Chondrocyte (in vitro differentiated cells): ENCODE measurements around the gene IFNA1. TPM values are rescaled to one million over a fixed set of nuclear protein-coding genes. Genes with fewer than 3 reads are reported as not detected.

Source experiments
- DNase-seq: peaks from one replicate; pipeline ENCODE4 v3.0.0; 2021; ENCODE audit warnings: mixed read lengths, low spot score
- H3K27ac Mint-ChIP-seq: one replicate; pipeline ENCODE4 v1.8.0; 2021; ENCODE audit warnings: mild to moderate bottlenecking, moderate library complexity, mixed read lengths; ENCODE audit not compliant: unreplicated experiment
- H3K27me3 Mint-ChIP-seq: 2 replicates; pipeline ENCODE4 v1.8.0; 2021; ENCODE audit warnings: low read depth, mixed read lengths
- H3K36me3 Mint-ChIP-seq: 2 replicates; pipeline ENCODE4 v1.8.0; 2021; ENCODE audit warnings: low read depth, mixed read lengths
- H3K4me1 Mint-ChIP-seq: 2 replicates; pipeline ENCODE4 v1.8.0; 2021; ENCODE audit warnings: low read depth, mild to moderate bottlenecking, mixed read lengths
- H3K4me3 Mint-ChIP-seq: one replicate; pipeline ENCODE4 v1.8.0; 2021; ENCODE audit warnings: mild to moderate bottlenecking, moderate library complexity, mixed read lengths; ENCODE audit not compliant: unreplicated experiment
- H3K9me3 Mint-ChIP-seq: 2 replicates; pipeline ENCODE4 v1.8.0; 2021; ENCODE audit warnings: low read depth, mixed read lengths
- total RNA-seq: library from RNA; stranded (reverse); gene quantifications from 3 replicates; pipeline ENCODE4 v1.2.1, GENCODE V29; 2021
- TF ChIP-seq, protein P1 (sequence below): fragments of 200-600 bp; sonication (generic); IDR thresholded peaks from 2 replicates; pipeline ENCODE4 v1.5.0; 2021; ENCODE audit warnings: antibody characterized with exemption, mild to moderate bottlenecking, moderate library complexity

The IFNA1 gene
- total RNA-seq, 1 donor from 2014 or later: not detected

- H3K27me3 Mint-ChIP-seq: peaks cover 42% of the 10 kb centered on the region
- no peaks in the 10 kb centered on the region for H3K36me3 Mint-ChIP-seq
- TF ChIP-seq, protein P1, sequence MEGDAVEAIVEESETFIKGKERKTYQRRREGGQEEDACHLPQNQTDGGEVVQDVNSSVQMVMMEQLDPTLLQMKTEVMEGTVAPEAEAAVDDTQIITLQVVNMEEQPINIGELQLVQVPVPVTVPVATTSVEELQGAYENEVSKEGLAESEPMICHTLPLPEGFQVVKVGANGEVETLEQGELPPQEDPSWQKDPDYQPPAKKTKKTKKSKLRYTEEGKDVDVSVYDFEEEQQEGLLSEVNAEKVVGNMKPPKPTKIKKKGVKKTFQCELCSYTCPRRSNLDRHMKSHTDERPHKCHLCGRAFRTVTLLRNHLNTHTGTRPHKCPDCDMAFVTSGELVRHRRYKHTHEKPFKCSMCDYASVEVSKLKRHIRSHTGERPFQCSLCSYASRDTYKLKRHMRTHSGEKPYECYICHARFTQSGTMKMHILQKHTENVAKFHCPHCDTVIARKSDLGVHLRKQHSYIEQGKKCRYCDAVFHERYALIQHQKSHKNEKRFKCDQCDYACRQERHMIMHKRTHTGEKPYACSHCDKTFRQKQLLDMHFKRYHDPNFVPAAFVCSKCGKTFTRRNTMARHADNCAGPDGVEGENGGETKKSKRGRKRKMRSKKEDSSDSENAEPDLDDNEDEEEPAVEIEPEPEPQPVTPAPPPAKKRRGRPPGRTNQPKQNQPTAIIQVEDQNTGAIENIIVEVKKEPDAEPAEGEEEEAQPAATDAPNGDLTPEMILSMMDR: peak; percentile 20
- H3K9me3 Mint-ChIP-seq: no peaks in the 10 kb centered on the region
- no peak for DNase-seq
- no peaks in the 10 kb centered on the region for H3K4me1 Mint-ChIP-seq
- no peak overlapping the region for H3K27ac Mint-ChIP-seq
- no peak overlapping the region for H3K4me3 Mint-ChIP-seq
Measured at GRCh38 chr9:21413624-21414023, 26.6 kb upstream of the IFNA1 start.

DNA sequence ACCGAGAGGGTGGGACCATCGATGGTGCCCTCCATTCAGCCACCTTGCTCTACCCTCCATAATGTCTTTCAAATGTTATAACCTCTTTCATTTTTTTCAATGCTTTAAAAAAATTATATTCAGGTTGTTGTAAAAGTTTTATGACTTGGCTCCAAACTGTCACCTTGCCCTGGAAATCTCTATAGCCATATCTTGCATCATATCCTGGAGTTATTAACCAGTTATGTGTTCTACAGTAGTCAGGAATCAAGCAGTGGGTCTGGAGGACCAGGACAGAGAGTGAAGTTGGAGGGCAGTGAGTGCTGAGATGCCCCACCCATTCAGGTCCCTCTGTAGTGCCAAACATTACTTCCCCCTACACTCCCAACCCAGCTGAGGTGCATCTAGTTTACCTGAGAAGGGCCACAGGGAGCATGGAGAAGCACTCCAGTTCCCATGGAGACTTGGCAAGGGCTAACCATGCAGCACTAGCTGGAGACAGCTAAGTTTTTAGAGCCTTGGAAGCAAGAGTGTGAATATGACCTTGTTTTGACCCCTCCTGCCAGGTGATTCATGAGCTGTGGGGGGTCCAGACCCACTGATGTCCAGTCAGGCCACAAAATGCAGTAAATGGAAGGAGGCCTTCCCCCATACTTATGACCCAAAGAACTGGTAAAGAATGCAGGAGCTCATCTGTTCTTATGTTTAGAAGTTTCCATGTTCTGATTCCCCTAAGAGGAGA, 25.9 kb upstream of the IFNA1 start:
- Mint-ChIP-seq H3K27ac (no peak overlapping the region), H3K4me3 (no peak overlapping the region), H3K36me3 (no peaks in the 10 kb centered on the region), H3K27me3 (peaks cover 35% of the 10 kb centered on the region), H3K9me3 (no peaks in the 10 kb centered on the region), H3K4me1 (no peaks in the 10 kb centered on the region)
- no peak for DNase-seq
- TF ChIP-seq, protein P1: no peak

- Mint-ChIP-seq H3K27ac (no peak overlapping the region), H3K27me3 (peaks cover 32% of the 10 kb centered on the region), H3K4me3 (no peak overlapping the region), H3K36me3 (no peaks in the 10 kb centered on the region), H3K9me3 (no peaks in the 10 kb centered on the region), H3K4me1 (no peaks in the 10 kb centered on the region)
- TF ChIP-seq, protein P1: no peak
- DNase-seq: no peak
Measured at GRCh38 chr9:21415493-21416267, 24.6 kb upstream of the IFNA1 start.

DNA sequence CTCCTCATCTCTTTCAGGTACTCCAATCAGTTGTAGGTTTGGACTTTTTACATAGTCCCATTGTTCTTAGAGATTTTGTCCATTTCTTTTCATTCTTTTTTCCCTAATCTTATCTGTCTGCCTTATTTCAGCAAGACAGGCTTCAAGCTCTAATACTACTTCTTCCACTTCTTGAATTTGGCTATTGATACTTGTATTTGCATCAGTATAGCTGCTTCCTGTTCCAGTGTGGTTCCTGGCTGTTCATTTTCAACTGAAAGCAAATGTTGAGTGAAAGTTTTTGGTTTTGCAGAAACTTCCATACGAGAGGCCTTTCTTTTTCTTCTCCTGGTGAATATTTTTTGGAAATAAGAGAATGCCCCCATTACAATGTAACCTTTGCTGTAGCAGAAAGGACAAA, 12.0 kb upstream of the IFNA1 start:
- DNase-seq: no peak
- Mint-ChIP-seq H3K27ac (no peak overlapping the region), H3K9me3 (no peaks in the 10 kb centered on the region), H3K36me3 (no peaks in the 10 kb centered on the region), H3K4me3 (no peak overlapping the region), H3K27me3 (peaks cover 59% of the 10 kb centered on the region), H3K4me1 (no peaks in the 10 kb centered on the region)
- TF ChIP-seq, protein P1: no peak

DNA sequence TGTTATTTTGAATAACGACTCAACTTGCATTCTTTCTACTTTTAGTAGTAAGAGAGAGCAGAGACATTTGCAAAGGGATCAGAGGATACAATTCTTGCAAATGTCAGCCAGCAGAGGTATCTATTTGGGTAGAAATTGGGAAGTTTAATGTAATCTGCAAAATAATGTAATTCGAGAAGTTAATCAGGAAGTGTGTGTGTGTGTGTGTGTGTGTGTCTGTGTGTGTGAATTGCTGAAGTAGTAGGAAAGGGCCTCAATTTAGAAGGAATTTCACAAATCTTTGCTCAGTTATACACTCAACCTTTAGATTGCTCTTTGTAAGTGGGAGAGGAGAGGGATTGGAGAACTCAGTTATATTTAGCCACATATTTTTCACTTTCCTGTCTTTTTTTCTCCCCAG, 11.0 kb upstream of the IFNA1 start:
- H3K4me3 Mint-ChIP-seq: no peak overlapping the region
- no peak for DNase-seq
- H3K36me3 Mint-ChIP-seq: no peaks in the 10 kb centered on the region
- TF ChIP-seq, protein P1: no peak
- H3K9me3 Mint-ChIP-seq: no peaks in the 10 kb centered on the region
- H3K27ac Mint-ChIP-seq: no peak overlapping the region
- H3K27me3 Mint-ChIP-seq: peaks cover 64% of the 10 kb centered on the region
- H3K4me1 Mint-ChIP-seq: no peaks in the 10 kb centered on the region
